Measurements from ENCODE around the gene PDIA6. TPM values are rescaled to one million over a fixed set of nuclear protein-coding genes. Genes with fewer than 3 reads are reported as not detected.

PDIA6 gene
- total RNA-seq, 1 donor from 2014 or later: 205 TPM

- H3K4me1 Mint-ChIP-seq (ENCODE audit: unreplicated experiment): no peaks in the 10 kb centered on the region
- no peaks in the 10 kb centered on the region for H3K27me3 Mint-ChIP-seq (ENCODE audit: unreplicated experiment)
- no peak overlapping the region for H3K4me3 Mint-ChIP-seq (ENCODE audit: unreplicated experiment)
- DNase-seq (ENCODE audit: extremely low spot score, unreplicated experiment): no peak
- no peaks in the 10 kb centered on the region for H3K9me3 Mint-ChIP-seq (ENCODE audit: unreplicated experiment)
- no peak for TF ChIP-seq CTCF (IDR thresholded peaks at IDR 0.05)
- H3K27ac Mint-ChIP-seq (ENCODE audit: unreplicated experiment): no peak overlapping the region
- H3K36me3 Mint-ChIP-seq (ENCODE audit: unreplicated experiment): peaks cover 39% of the 10 kb centered on the region
These were observed 13.8 kb downstream of the PDIA6 start for GRCh38 chr2:10798783-10799182.

GRCh38 chr2:10796703-10797102 lies 15.9 kb downstream of the PDIA6 start:
- H3K4me3 Mint-ChIP-seq (ENCODE audit: unreplicated experiment): no peak overlapping the region
- no peak for DNase-seq (ENCODE audit: extremely low spot score, unreplicated experiment)
- H3K36me3 Mint-ChIP-seq (ENCODE audit: unreplicated experiment): peaks cover 49% of the 10 kb centered on the region
- no peaks in the 10 kb centered on the region for H3K27me3 Mint-ChIP-seq (ENCODE audit: unreplicated experiment)
- no peaks in the 10 kb centered on the region for H3K9me3 Mint-ChIP-seq (ENCODE audit: unreplicated experiment)
- no peaks in the 10 kb centered on the region for H3K4me1 Mint-ChIP-seq (ENCODE audit: unreplicated experiment)
- H3K27ac Mint-ChIP-seq (ENCODE audit: unreplicated experiment): no peak overlapping the region
- no peak for TF ChIP-seq CTCF (IDR thresholded peaks at IDR 0.05)

- Mint-ChIP-seq H3K4me1 (ENCODE audit: unreplicated experiment) (no peaks in the 10 kb centered on the region), H3K4me3 (ENCODE audit: unreplicated experiment) (no peak overlapping the region), H3K27ac (ENCODE audit: unreplicated experiment) (no peak overlapping the region), H3K9me3 (ENCODE audit: unreplicated experiment) (no peaks in the 10 kb centered on the region), H3K36me3 (ENCODE audit: unreplicated experiment) (peaks cover 57% of the 10 kb centered on the region), H3K27me3 (ENCODE audit: unreplicated experiment) (no peaks in the 10 kb centered on the region)
- no peak for TF ChIP-seq CTCF (IDR thresholded peaks at IDR 0.05)
- DNase-seq (ENCODE audit: extremely low spot score, unreplicated experiment): no peak
These were observed 17.0 kb downstream of the PDIA6 start for GRCh38 chr2:10795508-10796046.

GRCh38 chr2:10794876-10795275 lies 17.7 kb downstream of the PDIA6 start:
- Mint-ChIP-seq H3K36me3 (ENCODE audit: unreplicated experiment) (peaks cover 62% of the 10 kb centered on the region), H3K4me1 (ENCODE audit: unreplicated experiment) (no peaks in the 10 kb centered on the region), H3K9me3 (ENCODE audit: unreplicated experiment) (no peaks in the 10 kb centered on the region), H3K27ac (ENCODE audit: unreplicated experiment) (no peak overlapping the region), H3K4me3 (ENCODE audit: unreplicated experiment) (no peak overlapping the region), H3K27me3 (ENCODE audit: unreplicated experiment) (no peaks in the 10 kb centered on the region)
- DNase-seq (ENCODE audit: extremely low spot score, unreplicated experiment): no peak
- no peak for TF ChIP-seq CTCF (IDR thresholded peaks at IDR 0.05)

GRCh38 chr2:10793816-10794215 lies 18.8 kb downstream of the PDIA6 start:
- no peaks in the 10 kb centered on the region for H3K4me1 Mint-ChIP-seq (ENCODE audit: unreplicated experiment)
- peaks cover 64% of the 10 kb centered on the region for H3K36me3 Mint-ChIP-seq (ENCODE audit: unreplicated experiment)
- DNase-seq (ENCODE audit: extremely low spot score, unreplicated experiment): no peak
- no peak for TF ChIP-seq CTCF (IDR thresholded peaks at IDR 0.05)
- H3K4me3 Mint-ChIP-seq (ENCODE audit: unreplicated experiment): no peak overlapping the region
- H3K27ac Mint-ChIP-seq (ENCODE audit: unreplicated experiment): no peak overlapping the region
- no peaks in the 10 kb centered on the region for H3K27me3 Mint-ChIP-seq (ENCODE audit: unreplicated experiment)
- H3K9me3 Mint-ChIP-seq (ENCODE audit: unreplicated experiment): no peaks in the 10 kb centered on the region

Data from osteocyte (in vitro differentiated cells).